Suppressor macrophage (primary cell): ENCODE data around the gene MEI4.
"Not testable (repeated sequence)": the region's sequence is repeated elsewhere in the genome, so short reads cannot be mapped to it uniquely, and the experiment has no call there.

Source experiments
- DNase-seq, 4 experiments: peaks; one replicate each; pipeline ENCODE4 v3.0.0-alpha.2; 2020 to 2022

MEI4 gene

GRCh38 chr6:77683515-77683914, 30.7 kb downstream of the MEI4 start:
- no peak for DNase-seq

GRCh38 chr6:77686931-77687330, 34.1 kb downstream of the MEI4 start:
- DNase-seq, result no peak

- DNase-seq, result no peak
Observed at GRCh38 chr6:77688649-77689048, 35.8 kb downstream of the MEI4 start.

GRCh38 chr6:77700095-77700494, 47.3 kb downstream of the MEI4 start:
- not testable (repeated sequence) for DNase-seq

- DNase-seq, result no peak
Observed at GRCh38 chr6:77707603-77708002, 54.8 kb downstream of the MEI4 start.

- DNase-seq, result no peak
Observed at GRCh38 chr6:77715588-77715987, 62.7 kb downstream of the MEI4 start.

- no peak for DNase-seq
Observed at GRCh38 chr6:77716311-77716710, 63.5 kb downstream of the MEI4 start.

GRCh38 chr6:77736010-77736409, 83.2 kb downstream of the MEI4 start:
- DNase-seq, result not testable (repeated sequence)

GRCh38 chr6:77740380-77740779, 87.5 kb downstream of the MEI4 start:
- peak in 2 of 4 experiments; percentile 2 to 17 for DNase-seq

- not testable (repeated sequence) for DNase-seq
Observed at GRCh38 chr6:77752156-77752555, 99.3 kb downstream of the MEI4 start.

- DNase-seq, result no peak
Observed at GRCh38 chr6:77762386-77762785, 109.5 kb downstream of the MEI4 start.

GRCh38 chr6:77763124-77763523, 110.3 kb downstream of the MEI4 start:
- no peak for DNase-seq

- no peak for DNase-seq
Observed at GRCh38 chr6:77764364-77764763, 111.5 kb downstream of the MEI4 start.

- no peak for DNase-seq
Observed at GRCh38 chr6:77773157-77773822, 120.5 kb downstream of the MEI4 start.

- DNase-seq, result no peak
Observed at GRCh38 chr6:77774457-77774856, 121.6 kb downstream of the MEI4 start.

- no peak for DNase-seq
Observed at GRCh38 chr6:77776441-77776840, 123.6 kb downstream of the MEI4 start.

GRCh38 chr6:77778527-77778926, 125.7 kb downstream of the MEI4 start:
- DNase-seq, result no peak

GRCh38 chr6:77786935-77787629, 134.2 kb downstream of the MEI4 start:
- DNase-seq, result no peak

- DNase-seq, result no peak
Observed at GRCh38 chr6:77796824-77797809, 144.3 kb downstream of the MEI4 start.

- no peak for DNase-seq
Observed at GRCh38 chr6:77812304-77812703, 159.5 kb downstream of the MEI4 start.

- DNase-seq, result no peak
Observed at GRCh38 chr6:77813090-77813489, 160.3 kb downstream of the MEI4 start.

GRCh38 chr6:77814119-77814518, 161.3 kb downstream of the MEI4 start:
- no peak for DNase-seq

GRCh38 chr6:77815531-77815930, 162.7 kb downstream of the MEI4 start:
- DNase-seq, result no peak
